ENCODE measurements around the gene RRP12. TPM values are rescaled to one million over a fixed set of nuclear protein-coding genes. Genes with fewer than 3 reads are reported as not detected.
A peak's percentile ranks its signal among the peaks of the same experiment; 100 is the strongest.

RRP12 gene
- total RNA-seq, 1 experiment from 2014 or later = 86.2 TPM

GRCh38 chr10:97401455-97401919, 347 bp upstream of the RRP12 start:
- BruUV-seq (replicated peaks) = no TSS peak
- CTCF ChIA-PET = interaction anchor here (1.3 kb wide), 1 partner anchor 10 kb away, joined by 4 read pairs; no protein-coding TSS in a partner anchor
- TF ChIP-seq EZH2 (IDR thresholded peaks at IDR 0.05; ENCODE audit: borderline replicate concordance, low read depth, low read length, poor library complexity, severe bottlenecking) (no peak), CTCF (conservative IDR thresholded peaks at IDR 0.05; ENCODE audit: low read depth, low read length) (no peak)
- Histone ChIP-seq H3K36me3 (ENCODE audit: insufficient read depth, low read length, poor library complexity, severe bottlenecking) (peaks cover 6% of the 10 kb centered on the region), H3K27me3 (replicated peaks; ENCODE audit: insufficient read depth, low read depth, low read length, poor library complexity) (no peaks in the 10 kb centered on the region), H3K27ac (ENCODE audit: low read depth, low read length, poor library complexity, severe bottlenecking) (peak overlapping the region; percentile 86), H3K4me1 (ENCODE audit: insufficient read depth, low read length, poor library complexity, severe bottlenecking) (peaks cover 10% of the 10 kb centered on the region), H3K9me3 (ENCODE audit: low read depth, low read length, poor library complexity, severe bottlenecking) (no peaks in the 10 kb centered on the region), H3K4me3 (ENCODE audit: low read depth, low read length, poor library complexity, severe bottlenecking) (peak overlapping the region; percentile 99)
- no peak for DNase-seq (ENCODE audit: low spot score)
- POLR2A ChIA-PET (ENCODE audit: low non-redundant PET) = interaction anchor here (0.5 kb wide), 1 partner anchor 83 kb away, joined by 5 read pairs; no protein-coding TSS in a partner anchor
- intact Hi-C loops (cut with micrococcal nuclease; ENCODE audit: unreplicated experiment) = no loop called here

DNA sequence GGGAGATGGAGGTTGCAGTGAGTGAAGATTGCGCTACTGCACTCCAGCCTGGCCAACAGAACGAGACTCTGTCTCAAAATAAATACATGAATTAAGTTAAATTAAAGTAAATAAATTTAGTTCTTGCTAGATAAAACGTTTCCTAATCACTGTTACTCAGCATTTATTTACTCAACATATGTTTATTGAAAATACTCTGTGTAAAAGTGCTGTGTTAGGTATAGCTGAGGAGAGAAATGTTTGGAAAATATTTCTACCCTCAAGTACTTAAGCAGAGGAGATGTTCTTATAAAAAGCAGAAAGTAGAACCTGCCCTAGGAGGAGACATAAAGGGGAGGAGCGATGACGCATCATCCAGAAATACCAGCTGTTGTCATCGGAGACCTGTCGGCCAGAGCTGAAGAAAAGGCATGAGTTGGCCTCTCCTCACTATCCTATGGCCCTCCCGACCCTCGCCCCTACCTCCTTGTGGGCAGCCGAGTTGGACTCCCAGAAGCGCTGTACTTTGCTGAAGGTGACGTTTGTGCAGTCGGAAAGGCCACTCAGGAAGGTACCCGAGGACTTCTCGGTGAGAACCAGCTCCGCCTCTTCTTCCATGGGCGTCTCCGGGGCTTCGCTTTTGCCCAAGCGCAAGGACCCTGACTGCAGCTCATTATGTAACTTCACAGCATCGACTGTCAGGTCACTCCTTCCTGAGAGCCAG, 1.1 kb downstream of the RRP12 start:
- H3K9me3 ChIP-seq (ENCODE audit: low read depth, low read length, poor library complexity, severe bottlenecking) = no peaks in the 10 kb centered on the region
- TF ChIP-seq EZH2 (IDR thresholded peaks at IDR 0.05; ENCODE audit: borderline replicate concordance, low read depth, low read length, poor library complexity, severe bottlenecking) = no peak
- no peak for TF ChIP-seq CTCF (conservative IDR thresholded peaks at IDR 0.05; ENCODE audit: low read depth, low read length)
- intact Hi-C loops (cut with micrococcal nuclease; ENCODE audit: unreplicated experiment) = no loop called here
- POLR2A ChIA-PET (ENCODE audit: low non-redundant PET) = no interaction called here
- H3K4me1 ChIP-seq (ENCODE audit: insufficient read depth, low read length, poor library complexity, severe bottlenecking) = peaks cover 10% of the 10 kb centered on the region
- DNase-seq (ENCODE audit: low spot score) = peak; percentile 59
- H3K4me3 ChIP-seq (ENCODE audit: low read depth, low read length, poor library complexity, severe bottlenecking) = peak overlapping the region; percentile 99
- no TSS peak for BruUV-seq (replicated peaks)
- no peaks in the 10 kb centered on the region for H3K27me3 ChIP-seq (replicated peaks; ENCODE audit: insufficient read depth, low read depth, low read length, poor library complexity)
- CTCF ChIA-PET = no interaction called here
- H3K36me3 ChIP-seq (ENCODE audit: insufficient read depth, low read length, poor library complexity, severe bottlenecking) = peaks cover 18% of the 10 kb centered on the region
- H3K27ac ChIP-seq (ENCODE audit: low read depth, low read length, poor library complexity, severe bottlenecking) = peak overlapping the region; percentile 86

DNA sequence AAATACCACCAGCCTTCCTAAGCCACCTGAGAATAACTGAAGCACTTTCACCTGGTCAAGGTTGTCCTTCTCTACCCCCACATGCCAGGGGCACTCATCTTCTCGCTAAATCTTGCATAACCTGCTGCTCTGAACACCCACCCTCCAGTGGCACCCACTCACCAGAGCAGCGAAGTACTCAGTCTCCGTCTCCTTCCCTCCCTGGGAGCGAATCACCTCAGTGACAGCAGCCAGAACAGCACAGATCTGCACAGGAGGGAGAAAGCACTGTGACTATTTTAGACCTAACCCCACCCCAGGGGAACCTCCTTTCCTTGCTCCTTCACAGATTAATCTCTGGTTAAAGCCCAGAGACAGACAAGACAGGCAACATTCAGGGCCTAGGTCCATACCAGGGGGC, 5.1 kb downstream of the RRP12 start:
- ChIA-PET POLR2A (ENCODE audit: low non-redundant PET) (no interaction called here), CTCF (no interaction called here)
- intact Hi-C loops (cut with micrococcal nuclease; ENCODE audit: unreplicated experiment) = no loop called here
- Histone ChIP-seq H3K4me1 (ENCODE audit: insufficient read depth, low read length, poor library complexity, severe bottlenecking) (peaks cover 6% of the 10 kb centered on the region), H3K4me3 (ENCODE audit: low read depth, low read length, poor library complexity, severe bottlenecking) (no peak overlapping the region), H3K27me3 (replicated peaks; ENCODE audit: insufficient read depth, low read depth, low read length, poor library complexity) (no peaks in the 10 kb centered on the region), H3K9me3 (ENCODE audit: low read depth, low read length, poor library complexity, severe bottlenecking) (no peaks in the 10 kb centered on the region), H3K27ac (ENCODE audit: low read depth, low read length, poor library complexity, severe bottlenecking) (no peak overlapping the region), H3K36me3 (ENCODE audit: insufficient read depth, low read length, poor library complexity, severe bottlenecking) (peaks cover 31% of the 10 kb centered on the region)
- DNase-seq (ENCODE audit: low spot score) = no peak
- TF ChIP-seq EZH2 (IDR thresholded peaks at IDR 0.05; ENCODE audit: borderline replicate concordance, low read depth, low read length, poor library complexity, severe bottlenecking) (no peak), CTCF (conservative IDR thresholded peaks at IDR 0.05; ENCODE audit: low read depth, low read length) (no peak)
- BruUV-seq (replicated peaks) = no TSS peak
